Forelimb muscle (tissue), 1 donor: ENCODE data around the gene TIMM21. TPM values are rescaled to one million over a fixed set of nuclear protein-coding genes. Genes with fewer than 3 reads are reported as not detected.
A peak's percentile ranks its signal among the peaks of the same experiment; 100 is the strongest.

ENCODE experiments used
- DNase-seq: peaks from one replicate; pipeline ENCODE4 v3.0.0-alpha.2; 2013; ENCODE audit warnings: low read depth
- polyA plus RNA-seq: library from polyadenylated mRNA; unstranded; fragments of 120-200 nt; gene quantifications from one replicate; pipeline ENCODE4 v1.2.1, GENCODE V29; 2013; ENCODE audit not compliant: insufficient read length

TIMM21 gene
- polyA plus RNA-seq, 1 donor = 48.2 TPM

DNA sequence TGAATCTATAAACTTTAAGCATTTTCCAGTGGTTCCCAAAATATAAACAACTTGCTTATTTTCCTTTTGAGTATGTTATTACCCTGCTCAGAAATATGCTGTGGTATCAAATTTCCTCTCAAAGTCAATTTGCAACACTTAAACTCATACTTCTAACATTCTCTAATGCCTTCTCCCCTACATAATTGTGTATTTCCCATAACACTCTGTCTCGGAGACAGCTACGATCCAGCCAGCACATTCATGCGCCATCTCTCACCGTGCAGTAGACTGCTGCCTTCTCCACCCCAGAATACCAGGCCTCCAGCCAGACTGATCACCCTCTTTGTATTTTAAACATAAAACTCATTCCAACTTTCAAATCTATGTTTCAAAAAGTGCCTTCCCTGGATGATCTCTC is 41.8 kb downstream of the TIMM21 start:
- no peak for DNase-seq

DNA sequence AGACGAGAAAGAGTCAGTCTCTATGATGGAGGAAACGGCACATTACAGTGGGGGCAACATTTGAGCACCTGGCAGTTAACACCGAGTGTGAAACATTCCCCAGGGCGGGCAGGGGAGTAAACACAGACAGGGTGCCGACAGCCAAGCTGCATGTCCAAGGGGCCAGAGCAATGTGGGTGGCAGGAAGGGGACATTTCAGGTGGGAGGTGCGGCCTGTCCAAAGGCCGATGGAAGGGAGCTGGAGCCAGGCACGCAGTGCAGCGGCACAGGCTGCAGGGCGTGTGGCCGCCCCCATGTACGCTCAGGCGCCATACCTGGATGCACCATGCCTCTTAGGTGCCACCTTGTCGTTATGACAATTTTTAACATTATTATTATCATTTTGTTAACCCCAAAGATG is 43.3 kb downstream of the TIMM21 start:
- DNase-seq = no peak

DNA sequence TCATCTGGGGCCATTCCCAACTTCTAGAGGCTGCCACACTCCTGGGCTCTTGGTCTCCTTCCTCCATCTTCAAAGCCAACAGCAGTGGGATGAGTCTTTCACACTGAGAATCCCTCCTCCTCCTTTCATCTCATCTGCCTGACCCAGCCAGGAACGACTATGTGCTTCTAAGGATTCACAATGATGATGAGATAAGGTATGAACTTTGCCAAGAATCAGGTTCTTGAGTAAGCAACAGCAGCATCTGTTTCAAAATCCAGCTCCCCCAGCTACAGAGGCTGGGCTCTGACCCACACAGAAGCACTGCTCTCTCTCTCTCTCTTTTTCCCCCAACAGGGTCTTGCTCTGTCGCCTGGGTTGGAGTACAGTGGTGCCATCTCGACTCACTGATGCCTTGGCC is 46.4 kb downstream of the TIMM21 start:
- DNase-seq = no peak

DNA sequence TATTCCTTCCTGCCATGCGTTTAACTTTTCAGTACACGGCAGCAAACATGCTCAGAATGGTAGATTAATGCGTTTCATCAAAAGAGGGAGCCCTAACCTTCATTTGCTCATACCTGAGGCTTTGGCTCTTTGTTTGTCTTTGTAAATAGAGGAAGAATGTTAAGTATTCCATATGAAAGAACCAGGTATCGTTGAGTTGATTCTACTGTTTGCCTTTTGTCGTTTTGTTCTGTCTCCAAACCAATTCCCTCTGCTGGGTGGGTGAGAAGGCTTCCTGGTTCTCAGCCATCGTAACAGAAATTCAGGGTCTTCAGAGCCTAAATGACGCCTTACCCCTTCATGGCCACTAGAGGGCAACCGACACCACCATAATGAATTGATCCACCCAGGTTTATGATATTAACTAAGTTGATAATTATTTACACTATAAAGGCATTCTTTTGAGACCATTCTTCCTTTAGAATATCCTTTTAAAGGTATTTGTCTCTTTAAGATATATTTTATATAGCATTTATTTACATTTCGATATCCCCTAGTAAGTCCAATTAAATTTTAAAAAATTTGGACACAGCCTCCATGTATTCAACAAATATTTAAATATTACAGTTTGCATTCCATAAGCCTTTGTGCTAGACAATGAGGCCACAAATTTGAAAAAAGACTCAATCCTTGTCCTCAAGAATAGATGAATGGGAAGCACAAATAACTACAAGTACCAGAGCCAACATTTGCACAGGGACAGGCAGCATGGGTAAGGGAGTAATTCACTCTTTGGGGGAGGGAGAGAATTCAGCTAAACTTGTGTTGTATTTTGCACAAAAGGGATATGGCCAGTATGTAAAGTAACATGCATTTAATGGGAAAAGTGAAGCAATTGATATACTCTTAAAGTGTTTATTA is 48.1 kb downstream of the TIMM21 start:
- peak; percentile 34 for DNase-seq

DNA sequence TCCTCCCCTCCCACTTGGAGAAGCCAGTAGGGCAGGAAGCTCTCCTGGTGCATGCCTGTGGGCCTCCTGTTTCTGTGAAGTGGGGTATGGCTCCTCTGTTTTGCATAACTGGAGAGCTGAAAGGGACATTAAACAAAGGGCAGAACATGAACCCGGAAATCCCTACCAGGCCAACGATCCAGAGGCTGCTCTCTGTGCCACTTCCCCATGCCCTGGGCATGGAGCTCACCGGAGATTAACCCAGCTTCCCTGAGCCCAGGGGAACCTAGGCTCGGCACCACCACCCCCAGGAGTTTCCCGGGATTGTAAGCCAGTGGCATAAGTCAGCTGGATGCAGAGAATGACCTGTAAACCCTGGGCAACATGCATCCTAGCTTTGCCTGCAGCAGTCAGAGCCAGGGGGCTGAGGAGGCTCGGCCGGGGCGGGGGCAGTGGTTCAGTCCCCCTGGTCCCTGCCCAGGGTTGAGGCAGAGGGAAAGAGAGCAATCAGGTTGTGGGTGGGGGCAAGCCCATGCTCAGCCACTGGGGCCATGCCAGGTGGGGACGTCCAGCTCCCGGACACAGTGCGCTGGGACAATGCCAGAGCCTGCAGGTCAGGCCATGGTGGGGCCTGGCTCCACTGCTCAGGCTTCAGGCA is 49.5 kb downstream of the TIMM21 start:
- DNase-seq = no peak

DNA sequence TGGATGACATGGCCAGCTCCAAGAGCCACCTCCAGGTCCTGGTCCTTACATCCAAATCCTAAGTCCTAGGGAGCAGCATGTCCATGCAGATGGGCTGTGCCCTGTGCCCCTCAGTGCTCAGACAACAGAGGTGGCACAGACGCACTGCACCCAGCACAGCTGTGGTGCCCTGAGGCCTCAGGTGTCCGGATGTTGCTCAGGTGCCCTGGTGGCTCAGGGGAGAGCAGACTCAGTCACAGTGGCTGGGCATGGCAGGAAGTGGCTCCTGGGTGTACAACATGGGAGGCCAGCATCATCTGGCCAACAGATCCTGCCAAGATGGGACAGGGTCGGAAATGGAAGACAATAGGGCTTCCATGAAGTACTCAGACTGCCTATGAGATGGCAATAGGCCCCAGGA is 50.1 kb downstream of the TIMM21 start:
- no peak for DNase-seq

DNA sequence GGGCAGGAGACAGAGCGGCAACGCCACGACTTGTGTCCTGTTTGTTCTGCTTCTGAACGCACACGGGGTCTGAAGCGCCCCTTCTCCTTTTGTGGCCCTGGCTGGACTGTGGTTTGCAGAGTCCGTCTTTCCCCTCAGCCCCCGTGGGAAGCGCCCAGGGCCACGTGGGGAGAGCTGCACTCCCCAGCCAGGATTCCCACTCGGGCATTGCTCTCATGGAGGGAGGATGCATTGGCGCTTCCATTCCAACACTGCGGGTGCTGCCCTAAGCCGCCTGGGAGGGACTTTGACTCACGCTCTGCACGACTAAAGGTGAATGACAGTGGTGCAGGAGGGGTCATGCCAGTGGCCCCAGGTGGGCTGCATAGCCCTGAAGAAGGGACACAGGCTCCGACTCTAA is 52.5 kb downstream of the TIMM21 start:
- DNase-seq = no peak

DNA sequence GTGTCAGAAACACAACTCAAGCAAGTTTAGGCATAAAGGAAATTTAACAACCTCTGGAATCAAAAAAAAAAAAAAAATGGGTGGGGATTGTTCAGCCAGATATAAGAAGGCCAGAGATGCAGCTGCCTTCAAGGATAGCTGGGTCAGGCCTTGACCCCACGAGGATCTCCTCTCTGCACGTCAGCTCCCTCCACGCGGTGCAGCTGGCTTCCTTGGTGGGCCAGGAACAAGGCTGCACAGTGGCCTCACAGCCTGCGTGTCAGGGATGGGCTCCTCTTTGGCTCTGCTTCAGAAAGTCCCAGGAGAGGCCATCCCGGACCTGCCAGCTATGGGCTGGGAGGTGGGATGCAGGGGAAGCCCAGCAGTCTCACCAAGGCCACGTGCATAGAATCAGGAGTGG is 55.5 kb downstream of the TIMM21 start:
- DNase-seq = no peak

DNA sequence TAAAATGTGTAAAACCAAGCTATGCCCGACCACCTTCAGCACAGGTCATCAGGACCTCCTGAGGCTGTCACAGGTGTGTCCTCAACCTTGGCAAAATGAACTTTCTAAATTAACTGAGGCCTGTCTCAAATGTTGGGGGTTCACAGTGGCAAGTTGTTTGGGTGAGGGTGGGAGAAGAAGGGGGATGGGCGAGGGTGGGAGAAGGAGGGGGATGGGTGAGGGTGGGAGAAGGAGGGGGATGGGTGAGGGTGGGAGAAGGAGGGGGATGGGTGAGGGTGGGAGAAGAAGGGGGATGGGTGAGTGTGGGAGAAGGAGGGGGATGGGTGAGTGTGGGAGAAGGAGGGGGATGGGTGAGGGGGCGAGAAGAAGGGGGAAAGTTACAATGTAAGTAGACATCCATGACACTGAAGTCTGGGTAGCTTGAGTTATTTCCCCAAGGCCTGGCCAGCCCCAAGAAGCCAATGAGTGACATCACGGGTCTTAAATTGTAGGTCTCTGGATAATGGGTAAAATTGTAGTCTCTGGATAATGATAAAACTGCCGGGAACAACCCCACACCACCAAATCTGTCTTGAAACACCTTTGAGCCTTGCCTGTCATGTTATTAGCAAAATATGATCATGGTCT is 56.3 kb downstream of the TIMM21 start:
- DNase-seq = no peak

Other genes with a start within 250 kb of the TIMM21 start
- 1.9 TPM for gene FBXO15, start 689 bp upstream of the TIMM21 start, polyA plus RNA-seq
- 22.8 TPM for gene CYB5A, start 143.4 kb downstream of the TIMM21 start, polyA plus RNA-seq
- not detected for gene C18orf63, start 167.3 kb downstream of the TIMM21 start, polyA plus RNA-seq